C4-2B (cell line): Measurements from ENCODE around the gene DLG2.
A peak's percentile ranks its signal among the peaks of the same experiment; 100 is the strongest.
"Not testable (repeated sequence)": the region's sequence is repeated elsewhere in the genome, so short reads cannot be mapped to it uniquely, and the experiment has no call there.

ENCODE experiments used
- H3K27ac ChIP-seq: fragments of 450-650 bp; 2 replicates; pipeline ENCODE4 v1.5.1; 2017
- ZFX ChIP-seq: fragments of 450-650 bp; IDR thresholded peaks from 2 replicates; pipeline ENCODE4 v1.6.1; 2017
- TF ChIP-seq, protein P1 (sequence below): fragments of 450-650 bp; conservative IDR thresholded peaks from 2 replicates; pipeline ENCODE4 v1.5.1; 2017; ENCODE audit warnings: mild to moderate bottlenecking

DLG2 gene

GRCh38 chr11:85627998-85628770, 1.0 kb upstream of the DLG2 start, which contains the start of gene TMEM126B:
TMEM126B (plus strand) TSS chr11:85628593; CDS start chr11:85628608, 15 bp downstream.
- TF ChIP-seq, protein P1, sequence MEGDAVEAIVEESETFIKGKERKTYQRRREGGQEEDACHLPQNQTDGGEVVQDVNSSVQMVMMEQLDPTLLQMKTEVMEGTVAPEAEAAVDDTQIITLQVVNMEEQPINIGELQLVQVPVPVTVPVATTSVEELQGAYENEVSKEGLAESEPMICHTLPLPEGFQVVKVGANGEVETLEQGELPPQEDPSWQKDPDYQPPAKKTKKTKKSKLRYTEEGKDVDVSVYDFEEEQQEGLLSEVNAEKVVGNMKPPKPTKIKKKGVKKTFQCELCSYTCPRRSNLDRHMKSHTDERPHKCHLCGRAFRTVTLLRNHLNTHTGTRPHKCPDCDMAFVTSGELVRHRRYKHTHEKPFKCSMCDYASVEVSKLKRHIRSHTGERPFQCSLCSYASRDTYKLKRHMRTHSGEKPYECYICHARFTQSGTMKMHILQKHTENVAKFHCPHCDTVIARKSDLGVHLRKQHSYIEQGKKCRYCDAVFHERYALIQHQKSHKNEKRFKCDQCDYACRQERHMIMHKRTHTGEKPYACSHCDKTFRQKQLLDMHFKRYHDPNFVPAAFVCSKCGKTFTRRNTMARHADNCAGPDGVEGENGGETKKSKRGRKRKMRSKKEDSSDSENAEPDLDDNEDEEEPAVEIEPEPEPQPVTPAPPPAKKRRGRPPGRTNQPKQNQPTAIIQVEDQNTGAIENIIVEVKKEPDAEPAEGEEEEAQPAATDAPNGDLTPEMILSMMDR = no peak
- no peak for TF ChIP-seq ZFX
- peak within 1 kb of the TSS; percentile 66 for H3K27ac ChIP-seq

- TF ChIP-seq, protein P1 = no peak
- no peak for TF ChIP-seq ZFX
Observed at GRCh38 chr11:85626496-85626895, 648 bp downstream of the DLG2 start.

GRCh38 chr11:85620256-85620655, 6.9 kb downstream of the DLG2 start:
- no peak for TF ChIP-seq ZFX
- TF ChIP-seq, protein P1 = no peak
- H3K27ac ChIP-seq = no peak overlapping the region

More at GRCh38 chr11:85626496-85626895, 648 bp downstream of the DLG2 start:
- H3K27ac ChIP-seq = no peak overlapping the region

GRCh38 chr11:85619499-85619898, 7.6 kb downstream of the DLG2 start:
- TF ChIP-seq, protein P1 = no peak
- TF ChIP-seq ZFX = no peak
- H3K27ac ChIP-seq = no peak overlapping the region

- not testable (repeated sequence) for H3K27ac ChIP-seq
Observed at GRCh38 chr11:85611643-85612042, 15.5 kb downstream of the DLG2 start.

DNA sequence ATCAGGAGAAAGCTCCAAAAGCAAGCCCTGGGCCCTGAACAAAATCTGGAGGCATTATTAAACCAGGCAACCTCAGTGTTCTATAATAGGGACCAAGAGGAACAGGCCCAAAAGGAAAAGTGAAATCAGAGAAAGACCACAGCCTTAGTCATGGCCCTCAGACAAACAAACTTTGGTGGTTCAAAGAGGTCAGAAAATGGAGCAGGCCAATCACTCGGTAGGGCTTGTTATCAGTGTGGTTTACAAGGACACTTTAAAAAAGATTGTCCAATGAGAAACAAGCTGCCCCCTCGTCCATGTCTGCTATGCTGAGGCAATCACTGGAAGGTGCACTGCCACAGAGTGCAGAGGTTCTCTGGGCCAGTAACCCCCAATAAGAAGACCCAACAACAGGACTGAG, 17.9 kb downstream of the DLG2 start:
- not testable (repeated sequence) for H3K27ac ChIP-seq

- H3K27ac ChIP-seq = not testable (repeated sequence)
Observed at GRCh38 chr11:85608621-85609020, 18.5 kb downstream of the DLG2 start.

GRCh38 chr11:85606237-85606636, 20.9 kb downstream of the DLG2 start:
- not testable (repeated sequence) for H3K27ac ChIP-seq

DNA sequence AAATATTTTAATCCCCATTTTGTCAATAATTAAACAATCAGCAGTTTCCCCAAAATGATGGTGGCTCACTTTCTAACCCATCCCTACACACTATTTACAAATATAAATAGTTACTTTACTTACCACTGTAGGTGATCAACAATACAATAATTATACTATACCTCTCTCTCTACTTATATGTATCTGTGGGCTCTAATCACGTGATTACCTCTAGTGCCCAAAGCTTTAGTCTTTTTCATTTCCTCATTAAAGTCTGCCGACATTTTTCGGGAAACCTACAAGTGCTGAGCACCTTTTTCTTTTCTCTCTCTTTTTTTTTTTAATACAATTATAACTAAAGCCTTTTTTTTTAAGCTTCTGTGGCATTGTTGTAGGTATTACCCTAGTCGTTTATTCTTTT, 23.9 kb downstream of the DLG2 start:
- no peak overlapping the region for H3K27ac ChIP-seq
- TF ChIP-seq ZFX = no peak
- TF ChIP-seq, protein P1 = no peak
